ENCODE results near the gene ZMAT5.

ZMAT5 gene

GRCh38 chr22:29798801-29799200, 32.0 kb upstream of the ZMAT5 start:
- H3K4me3 ChIP-seq (ENCODE audit: insufficient read depth, low read length, poor library complexity, severe bottlenecking): no peak overlapping the region
- H3K4me2 ChIP-seq (ENCODE audit: low read depth, low read length, poor library complexity, severe bottlenecking): no peak overlapping the region
- no peaks in the 10 kb centered on the region for H3K9me3 ChIP-seq (ENCODE audit: insufficient read depth, low read length)
- H4K20me1 ChIP-seq (ENCODE audit: low read depth, low read length): no peaks in the 10 kb centered on the region
- H3F3A ChIP-seq (ENCODE audit: insufficient read depth): no peaks in the 10 kb centered on the region
- H3K27ac ChIP-seq (ENCODE audit: low read depth, low read length): no peak overlapping the region
- peaks cover 5% of the 10 kb centered on the region; the same call in 1 of the 2 replicates for H3K36me3 ChIP-seq (ENCODE audit: low read length)
- no peak overlapping the region for H3K9ac ChIP-seq (ENCODE audit: low read length)
- no peaks in the 10 kb centered on the region for H3K9me2 ChIP-seq (replicated peaks; ENCODE audit: insufficient read depth, low read length)
- H3K79me2 ChIP-seq (ENCODE audit: insufficient read depth, low read length): no peaks in the 10 kb centered on the region
- H2AFZ ChIP-seq (ENCODE audit: low read depth, low read length, severe bottlenecking): no peak overlapping the region
- no peak for TF ChIP-seq EZH2phosphoT487 (conservative IDR thresholded peaks at IDR 0.05; ENCODE audit: low read length)
- TF ChIP-seq, protein P1, sequence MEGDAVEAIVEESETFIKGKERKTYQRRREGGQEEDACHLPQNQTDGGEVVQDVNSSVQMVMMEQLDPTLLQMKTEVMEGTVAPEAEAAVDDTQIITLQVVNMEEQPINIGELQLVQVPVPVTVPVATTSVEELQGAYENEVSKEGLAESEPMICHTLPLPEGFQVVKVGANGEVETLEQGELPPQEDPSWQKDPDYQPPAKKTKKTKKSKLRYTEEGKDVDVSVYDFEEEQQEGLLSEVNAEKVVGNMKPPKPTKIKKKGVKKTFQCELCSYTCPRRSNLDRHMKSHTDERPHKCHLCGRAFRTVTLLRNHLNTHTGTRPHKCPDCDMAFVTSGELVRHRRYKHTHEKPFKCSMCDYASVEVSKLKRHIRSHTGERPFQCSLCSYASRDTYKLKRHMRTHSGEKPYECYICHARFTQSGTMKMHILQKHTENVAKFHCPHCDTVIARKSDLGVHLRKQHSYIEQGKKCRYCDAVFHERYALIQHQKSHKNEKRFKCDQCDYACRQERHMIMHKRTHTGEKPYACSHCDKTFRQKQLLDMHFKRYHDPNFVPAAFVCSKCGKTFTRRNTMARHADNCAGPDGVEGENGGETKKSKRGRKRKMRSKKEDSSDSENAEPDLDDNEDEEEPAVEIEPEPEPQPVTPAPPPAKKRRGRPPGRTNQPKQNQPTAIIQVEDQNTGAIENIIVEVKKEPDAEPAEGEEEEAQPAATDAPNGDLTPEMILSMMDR (IDR thresholded peaks at IDR 0.05; ENCODE audit: insufficient read depth, low read length, poor library complexity, severe bottlenecking): no peak
- H3K27me3 ChIP-seq (ENCODE audit: low read length): no peaks in the 10 kb centered on the region

- H4K20me1 ChIP-seq (ENCODE audit: low read depth, low read length): no peaks in the 10 kb centered on the region
- no peak overlapping the region for H2AFZ ChIP-seq (ENCODE audit: low read depth, low read length, severe bottlenecking)
- TF ChIP-seq EZH2phosphoT487 (conservative IDR thresholded peaks at IDR 0.05; ENCODE audit: low read length): no peak
- TF ChIP-seq, protein P1 (IDR thresholded peaks at IDR 0.05; ENCODE audit: insufficient read depth, low read length, poor library complexity, severe bottlenecking): no peak
- no peak overlapping the region for H3K27ac ChIP-seq (ENCODE audit: low read depth, low read length)
- H3K4me3 ChIP-seq (ENCODE audit: insufficient read depth, low read length, poor library complexity, severe bottlenecking): no peak overlapping the region
- H3K9me3 ChIP-seq (ENCODE audit: insufficient read depth, low read length): no peaks in the 10 kb centered on the region
- no peak overlapping the region for H3K4me2 ChIP-seq (ENCODE audit: low read depth, low read length, poor library complexity, severe bottlenecking)
- no peak overlapping the region for H3K9ac ChIP-seq (ENCODE audit: low read length)
- H3K36me3 ChIP-seq (ENCODE audit: low read length): 0 out of 2 replicates have a peak, but pooled peaks cover 5% of the 10 kb centered on the region
- no peaks in the 10 kb centered on the region for H3K9me2 ChIP-seq (replicated peaks; ENCODE audit: insufficient read depth, low read length)
- H3K27me3 ChIP-seq (ENCODE audit: low read length): no peaks in the 10 kb centered on the region
- no peaks in the 10 kb centered on the region for H3K79me2 ChIP-seq (ENCODE audit: insufficient read depth, low read length)
- H3F3A ChIP-seq (ENCODE audit: insufficient read depth): no peaks in the 10 kb centered on the region
These were observed 31.5 kb upstream of the ZMAT5 start for GRCh38 chr22:29798318-29798717.

DNA sequence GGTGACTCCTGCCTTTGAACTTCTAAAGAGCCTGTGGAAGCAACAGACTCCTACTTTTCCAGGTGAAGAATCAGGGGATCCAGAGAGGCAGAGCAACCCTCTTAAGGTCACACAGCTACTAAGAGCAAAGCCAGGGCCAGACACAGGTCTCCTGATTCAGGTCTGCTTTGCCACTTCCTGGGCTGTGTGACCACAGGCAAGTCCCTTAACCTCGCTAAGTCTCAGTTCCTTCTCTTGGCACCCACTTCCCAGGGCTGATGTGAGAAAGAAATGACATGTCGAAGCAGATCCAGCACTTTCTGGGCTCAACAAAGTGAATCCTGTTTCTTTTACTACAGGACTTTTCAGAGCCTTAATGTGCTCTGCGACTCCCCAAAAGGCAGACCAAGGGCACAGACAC, 30.5 kb upstream of the ZMAT5 start:
- TF ChIP-seq EZH2phosphoT487 (conservative IDR thresholded peaks at IDR 0.05; ENCODE audit: low read length): no peak
- TF ChIP-seq, protein P1 (IDR thresholded peaks at IDR 0.05; ENCODE audit: insufficient read depth, low read length, poor library complexity, severe bottlenecking): no peak
- Histone ChIP-seq H3K4me3 (ENCODE audit: insufficient read depth, low read length, poor library complexity, severe bottlenecking) (no peak overlapping the region), H3K27me3 (ENCODE audit: low read length) (no peaks in the 10 kb centered on the region), H3K36me3 (ENCODE audit: low read length) (0 out of 2 replicates have a peak, but pooled peaks cover 5% of the 10 kb centered on the region), H3K9me3 (ENCODE audit: insufficient read depth, low read length) (no peaks in the 10 kb centered on the region), H3K9ac (ENCODE audit: low read length) (no peak overlapping the region), H3K4me2 (ENCODE audit: low read depth, low read length, poor library complexity, severe bottlenecking) (no peak overlapping the region), H2AFZ (ENCODE audit: low read depth, low read length, severe bottlenecking) (no peak overlapping the region), H3K27ac (ENCODE audit: low read depth, low read length) (no peak overlapping the region), H3K9me2 (replicated peaks; ENCODE audit: insufficient read depth, low read length) (no peaks in the 10 kb centered on the region), H3F3A (ENCODE audit: insufficient read depth) (no peaks in the 10 kb centered on the region), H3K79me2 (ENCODE audit: insufficient read depth, low read length) (no peaks in the 10 kb centered on the region), H4K20me1 (ENCODE audit: low read depth, low read length) (no peaks in the 10 kb centered on the region)

Measured in SU-DHL-6 (cell line).